ENCODE data around the gene G2E3.

GRCh38 chr14:30596935-30597334, 38.0 kb downstream of the G2E3 start:
- TF ChIP-seq CTCF (IDR thresholded peaks at IDR 0.05) (no peak), POLR2A (IDR thresholded peaks at IDR 0.05) (no peak)
